Measurements from ENCODE around the gene IGFLR1. TPM values are rescaled to one million over a fixed set of nuclear protein-coding genes. Genes with fewer than 3 reads are reported as not detected.

IGFLR1 gene
- total RNA-seq, 2 donors from 2014 or later = 1.8 to 6.4 TPM

- Histone ChIP-seq H3K4me3 (no peak overlapping the region), H3K27me3 (no peaks in the 10 kb centered on the region), H3K27ac (no peak overlapping the region), H3K36me3 (no peaks in the 10 kb centered on the region), H3K9me3 (no peaks in the 10 kb centered on the region), H3K4me1 (no peaks in the 10 kb centered on the region)
- DNase-seq (ENCODE audit: low spot score) = no peak
- no peak for TF ChIP-seq CTCF (IDR thresholded peaks at IDR 0.05)
Observed at GRCh38 chr19:35789195-35789977, 47.1 kb upstream of the IGFLR1 start.

GRCh38 chr19:35788205-35788960, 46.1 kb upstream of the IGFLR1 start:
- no peaks in the 10 kb centered on the region for H3K36me3 ChIP-seq
- H3K27ac ChIP-seq = no peak overlapping the region
- no peak for DNase-seq (ENCODE audit: low spot score)
- H3K9me3 ChIP-seq = no peaks in the 10 kb centered on the region
- no peaks in the 10 kb centered on the region for H3K27me3 ChIP-seq
- H3K4me1 ChIP-seq = no peaks in the 10 kb centered on the region
- no peak for TF ChIP-seq CTCF (IDR thresholded peaks at IDR 0.05)
- H3K4me3 ChIP-seq = no peak overlapping the region

GRCh38 chr19:35787227-35787799, 45.1 kb upstream of the IGFLR1 start:
- no peaks in the 10 kb centered on the region for H3K9me3 ChIP-seq
- H3K4me1 ChIP-seq = no peaks in the 10 kb centered on the region
- H3K27ac ChIP-seq = no peak overlapping the region
- no peak for DNase-seq (ENCODE audit: low spot score)
- no peaks in the 10 kb centered on the region for H3K27me3 ChIP-seq
- no peak for TF ChIP-seq CTCF (IDR thresholded peaks at IDR 0.05)
- H3K36me3 ChIP-seq = no peaks in the 10 kb centered on the region
- H3K4me3 ChIP-seq = no peak overlapping the region

- Histone ChIP-seq H3K36me3 (no peaks in the 10 kb centered on the region), H3K27ac (no peak overlapping the region), H3K9me3 (no peaks in the 10 kb centered on the region), H3K27me3 (no peaks in the 10 kb centered on the region), H3K4me3 (no peak overlapping the region), H3K4me1 (no peaks in the 10 kb centered on the region)
- no peak for DNase-seq (ENCODE audit: low spot score)
- no peak for TF ChIP-seq CTCF (IDR thresholded peaks at IDR 0.05)
Observed at GRCh38 chr19:35786299-35787160, 44.3 kb upstream of the IGFLR1 start.

GRCh38 chr19:35785339-35785627, 43.0 kb upstream of the IGFLR1 start:
- H3K9me3 ChIP-seq = no peaks in the 10 kb centered on the region
- TF ChIP-seq CTCF (IDR thresholded peaks at IDR 0.05) = no peak
- no peak for DNase-seq (ENCODE audit: low spot score)
- H3K4me3 ChIP-seq = no peak overlapping the region
- peaks cover 8% of the 10 kb centered on the region for H3K36me3 ChIP-seq
- no peaks in the 10 kb centered on the region for H3K4me1 ChIP-seq
- no peaks in the 10 kb centered on the region for H3K27me3 ChIP-seq
- H3K27ac ChIP-seq = no peak overlapping the region

All from right atrium auricular region (tissue), 2 donors.